CD4-positive, alpha-beta T cell treated with Interleukin-6 for 4 hours (primary cell): ENCODE data around the gene NRXN3.
"Not testable (repeated sequence)": the region's sequence is repeated elsewhere in the genome, so short reads cannot be mapped to it uniquely, and the experiment has no call there.

Experiments used
- DNase-seq: peaks from one replicate; pipeline ENCODE4 v3.0.0-alpha.2; 2020; ENCODE audit warnings: mixed read lengths

Gene NRXN3

GRCh38 chr14:78968265-78968664 lies 798.1 kb downstream of the NRXN3 start:
- no peak for DNase-seq

GRCh38 chr14:78970677-78971076 lies 800.5 kb downstream of the NRXN3 start:
- DNase-seq = no peak

GRCh38 chr14:78972440-78972839 lies 802.3 kb downstream of the NRXN3 start:
- DNase-seq = no peak

- no peak for DNase-seq
Measured at GRCh38 chr14:78974691-78975090, 804.5 kb downstream of the NRXN3 start.

GRCh38 chr14:78975734-78976133 lies 805.6 kb downstream of the NRXN3 start:
- no peak for DNase-seq

GRCh38 chr14:78978896-78979295 lies 808.7 kb downstream of the NRXN3 start:
- no peak for DNase-seq

GRCh38 chr14:78982551-78982950 lies 812.4 kb downstream of the NRXN3 start:
- no peak for DNase-seq

- DNase-seq = no peak
Measured at GRCh38 chr14:78983126-78983525, 813.0 kb downstream of the NRXN3 start.

GRCh38 chr14:78985668-78986381 lies 815.7 kb downstream of the NRXN3 start:
- DNase-seq = no peak

- no peak for DNase-seq
Measured at GRCh38 chr14:78986989-78987388, 816.8 kb downstream of the NRXN3 start.

- no peak for DNase-seq
Measured at GRCh38 chr14:78989221-78989620, 819.0 kb downstream of the NRXN3 start.

- DNase-seq = no peak
Measured at GRCh38 chr14:78992867-78993266, 822.7 kb downstream of the NRXN3 start.

GRCh38 chr14:78997811-78998210 lies 827.6 kb downstream of the NRXN3 start:
- no peak for DNase-seq

- DNase-seq = no peak
Measured at GRCh38 chr14:79009286-79009685, 839.1 kb downstream of the NRXN3 start.

- no peak for DNase-seq
Measured at GRCh38 chr14:79011091-79011919, 841.1 kb downstream of the NRXN3 start.

- DNase-seq = no peak
Measured at GRCh38 chr14:79011920-79012204, 841.7 kb downstream of the NRXN3 start.

- DNase-seq = no peak
Measured at GRCh38 chr14:79016828-79017505, 846.8 kb downstream of the NRXN3 start.

GRCh38 chr14:79017561-79017960 lies 847.4 kb downstream of the NRXN3 start:
- no peak for DNase-seq

GRCh38 chr14:79018836-79019235 lies 848.7 kb downstream of the NRXN3 start:
- DNase-seq = no peak

GRCh38 chr14:79019898-79020297 lies 849.7 kb downstream of the NRXN3 start:
- DNase-seq = not testable (repeated sequence)

- DNase-seq = no peak
Measured at GRCh38 chr14:79021766-79022165, 851.6 kb downstream of the NRXN3 start.

GRCh38 chr14:79027138-79027537 lies 857.0 kb downstream of the NRXN3 start:
- DNase-seq = no peak

- no peak for DNase-seq
Measured at GRCh38 chr14:79028281-79028680, 858.1 kb downstream of the NRXN3 start.

GRCh38 chr14:79036441-79036840 lies 866.3 kb downstream of the NRXN3 start:
- no peak for DNase-seq
